Upper lobe of left lung (tissue), 4 donors: ENCODE measurements around the gene ITGB3BP.

Experiments
- CTCF ChIP-seq, 6 experiments: fragments of 450-650 bp in 4 of 6; fragments of 200-600 bp in 2 of 6; sonication (generic) in 2 of 6; IDR thresholded peaks; one replicate each; pipeline ENCODE4 v1.5.1; 2016 to 2019; ENCODE audit warnings: antibody characterized with exemption in 6 of 6
- EP300 ChIP-seq, 4 donors: sonication (generic); formaldehyde crosslinking; IDR thresholded peaks; one replicate each; pipeline ENCODE4 v1.5.1; 2017; ENCODE audit warnings: antibody characterized with exemption in 4 of 4, control low read depth in 2 of 4
- POLR2A ChIP-seq, 4 donors: fragments of 450-650 bp; IDR thresholded peaks; one replicate each; pipeline ENCODE4 v1.5.1; 2016 to 2017; ENCODE audit warnings: antibody characterized with exemption in 4 of 4, mild to moderate bottlenecking in 2 of 4
- POLR2AphosphoS5 ChIP-seq, 2 donors: sonication (generic); formaldehyde crosslinking; IDR thresholded peaks; one replicate each; pipeline ENCODE4 v1.5.1; 2017; ENCODE audit warnings: antibody characterized with exemption in 2 of 2

DNA sequence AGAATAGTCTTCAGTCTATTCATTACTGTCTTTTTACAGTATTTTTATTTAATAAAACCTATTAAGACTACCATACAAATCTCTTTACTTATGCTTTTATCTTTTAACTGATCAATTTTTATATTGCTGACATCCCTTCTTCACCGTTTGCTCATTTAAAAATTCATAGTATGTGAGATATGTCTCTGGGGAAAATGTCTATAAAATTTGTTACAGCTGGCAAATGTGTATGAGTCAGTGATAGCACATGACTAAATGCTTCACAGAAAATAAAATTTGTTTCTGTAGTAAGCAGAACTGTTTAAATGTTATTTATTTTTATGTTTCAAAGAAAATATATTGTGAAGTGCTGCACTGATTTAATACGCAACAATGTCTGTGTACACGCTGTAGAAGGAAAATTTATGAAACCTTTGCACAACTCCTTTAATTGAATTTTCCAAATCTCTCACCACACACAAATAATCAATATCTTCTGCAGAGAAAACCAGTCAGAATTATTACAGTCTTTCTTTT, 74.2 kb downstream of the ITGB3BP start:
- TF ChIP-seq CTCF (IDR thresholded peaks at IDR 0.05) (no peak), POLR2A (IDR thresholded peaks at IDR 0.05) (no peak), POLR2AphosphoS5 (IDR thresholded peaks at IDR 0.05) (no peak), EP300 (IDR thresholded peaks at IDR 0.05) (no peak)
